ENCODE data around the gene CECR2.

The CECR2 gene

DNA sequence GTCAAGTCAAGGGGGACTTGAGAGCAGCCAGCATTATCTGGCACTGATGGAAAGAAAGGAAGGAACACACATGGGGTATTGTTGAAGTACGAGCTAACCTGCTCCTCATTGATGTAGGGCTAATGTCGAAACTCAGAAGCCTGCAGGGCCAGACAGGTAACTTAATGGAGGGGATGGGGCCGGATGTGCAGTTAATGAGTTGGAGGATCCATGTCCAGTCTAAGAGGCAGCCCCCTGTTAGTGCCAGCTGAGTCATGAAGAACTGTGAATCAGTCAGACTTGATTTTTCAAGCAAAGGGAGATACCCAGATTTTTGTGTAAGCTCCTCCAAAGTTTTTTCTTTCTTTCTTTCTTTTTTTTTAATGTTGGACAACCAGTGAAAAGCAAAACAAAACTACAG, 65.6 kb downstream of the CECR2 start:
- Histone ChIP-seq H3K36me3 (ENCODE audit: insufficient read depth, low read length) (no peaks in the 10 kb centered on the region), H3K27me3 (ENCODE audit: insufficient read depth, low read length) (no peaks in the 10 kb centered on the region), H3K9ac (ENCODE audit: low read depth, low read length) (no peak overlapping the region), H3K4me1 (ENCODE audit: insufficient read depth, low read length) (peaks cover 91% of the 10 kb centered on the region), H3K9me3 (ENCODE audit: insufficient read depth, low read depth, low read length) (no peaks in the 10 kb centered on the region), H3K27ac (ENCODE audit: low read depth, low read length) (no peak overlapping the region), H3K4me3 (ENCODE audit: low read length) (no peak overlapping the region)
- 62% methylated on average over 3 of the region's 3 CpGs for WGBS

DNA sequence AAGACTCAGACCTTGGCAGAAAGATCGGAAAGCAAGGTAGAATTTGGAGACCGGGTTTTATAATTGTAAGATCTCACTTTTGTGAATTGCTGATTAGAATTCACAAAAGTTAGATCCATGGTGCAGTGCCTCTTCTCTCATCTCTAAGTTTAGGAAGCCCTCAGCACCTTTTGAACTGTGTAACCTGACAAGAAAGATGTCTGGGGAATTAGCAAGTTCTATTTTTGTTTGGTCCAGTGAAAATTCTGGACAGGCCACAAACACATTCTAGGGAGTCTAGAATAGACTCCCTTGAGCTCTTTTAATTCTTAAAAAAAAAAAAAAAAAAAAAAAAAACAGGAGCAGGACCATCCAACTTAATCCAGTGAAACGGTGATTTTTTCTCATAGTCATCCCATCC, 66.1 kb downstream of the CECR2 start:
- H3K9me3 ChIP-seq (ENCODE audit: insufficient read depth, low read depth, low read length) = no peaks in the 10 kb centered on the region
- peaks cover 92% of the 10 kb centered on the region for H3K4me1 ChIP-seq (ENCODE audit: insufficient read depth, low read length)
- no peaks in the 10 kb centered on the region for H3K36me3 ChIP-seq (ENCODE audit: insufficient read depth, low read length)
- no peak overlapping the region for H3K4me3 ChIP-seq (ENCODE audit: low read length)
- H3K27ac ChIP-seq (ENCODE audit: low read depth, low read length) = no peak overlapping the region; the same call in 1 of the 2 replicates
- no peaks in the 10 kb centered on the region for H3K27me3 ChIP-seq (ENCODE audit: insufficient read depth, low read length)
- no peak overlapping the region for H3K9ac ChIP-seq (ENCODE audit: low read depth, low read length)
- WGBS = 83% methylated on average over 3 of the region's 3 CpGs

DNA sequence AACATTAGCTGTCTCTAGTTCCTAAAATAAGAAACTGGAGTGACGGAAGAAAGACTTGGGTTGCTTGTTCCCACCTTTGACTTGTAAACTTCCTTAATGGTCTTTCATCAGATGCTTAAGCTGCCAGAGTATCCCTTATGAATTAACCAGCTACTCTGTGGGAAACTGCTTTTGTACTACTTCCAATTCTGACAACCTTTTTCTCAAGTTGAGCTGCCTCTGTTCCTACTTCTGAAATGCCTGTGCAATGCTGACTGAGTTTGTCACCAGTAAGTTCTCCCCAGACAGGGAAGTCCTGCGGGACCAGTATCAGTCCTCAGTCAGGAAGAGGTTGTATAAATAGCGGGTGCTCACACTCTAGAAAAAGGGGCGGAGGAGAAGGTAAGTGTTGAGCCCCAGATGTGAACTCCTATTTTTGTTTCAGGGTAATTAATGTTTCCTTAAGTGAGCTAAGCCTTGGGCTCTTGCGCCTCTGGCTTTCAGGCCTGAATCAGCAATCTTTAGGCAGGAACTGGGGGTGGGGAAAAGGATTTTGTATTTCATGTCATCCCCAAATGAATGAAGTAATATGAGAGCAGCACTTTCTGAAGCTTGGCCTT, 67.2 kb downstream of the CECR2 start:
- peak overlapping the region; percentile 37; the same call in 1 of the 2 replicates for H3K9ac ChIP-seq (ENCODE audit: low read depth, low read length)
- H3K4me1 ChIP-seq (ENCODE audit: insufficient read depth, low read length) = peaks cover 85% of the 10 kb centered on the region
- peak overlapping the region; percentile 72 for H3K27ac ChIP-seq (ENCODE audit: low read depth, low read length)

DNA sequence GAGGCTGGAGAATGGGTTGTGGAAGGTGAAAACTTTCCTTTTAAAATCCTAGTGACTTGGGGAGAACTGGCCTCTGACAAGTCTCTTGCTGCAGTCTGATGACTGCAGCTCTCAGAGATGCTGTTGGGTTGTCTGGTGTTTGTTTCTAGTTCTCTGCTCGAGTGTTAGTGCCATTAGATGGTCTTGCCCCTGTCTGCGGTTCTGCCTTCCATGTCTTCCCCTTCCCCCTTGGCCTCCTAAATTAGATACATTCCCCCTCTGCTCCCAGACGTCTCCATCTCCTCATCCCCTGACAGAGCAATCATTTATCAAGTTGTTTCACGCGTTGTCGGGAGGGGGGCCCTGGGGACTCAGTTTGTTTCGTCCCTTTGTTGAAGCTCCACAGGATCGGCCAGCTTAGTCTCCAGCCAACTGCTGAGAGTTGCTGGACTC, 67.7 kb downstream of the CECR2 start:
- Histone ChIP-seq H3K4me3 (ENCODE audit: low read length) (peak overlapping the region; percentile 24), H3K36me3 (ENCODE audit: insufficient read depth, low read length) (0 out of 2 replicates have a peak, but pooled peaks cover 3% of the 10 kb centered on the region), H3K9me3 (ENCODE audit: insufficient read depth, low read depth, low read length) (no peaks in the 10 kb centered on the region), H3K4me1 (ENCODE audit: insufficient read depth, low read length) (peaks cover 85% of the 10 kb centered on the region), H3K27ac (ENCODE audit: low read depth, low read length) (peak overlapping the region; percentile 72), H3K27me3 (ENCODE audit: insufficient read depth, low read length) (no peaks in the 10 kb centered on the region), H3K9ac (ENCODE audit: low read depth, low read length) (peak overlapping the region; percentile 37; the same call in 1 of the 2 replicates)
- 6% methylated on average over 8 of the region's 8 CpGs for WGBS

More for the DNA sequence above, 67.2 kb downstream of the CECR2 start:
- WGBS = 28% methylated on average over 5 of the region's 5 CpGs
- Histone ChIP-seq H3K9me3 (ENCODE audit: insufficient read depth, low read depth, low read length) (no peaks in the 10 kb centered on the region), H3K4me3 (ENCODE audit: low read length) (peak overlapping the region; percentile 24), H3K27me3 (ENCODE audit: insufficient read depth, low read length) (no peaks in the 10 kb centered on the region), H3K36me3 (ENCODE audit: insufficient read depth, low read length) (no peaks in the 10 kb centered on the region)

DNA sequence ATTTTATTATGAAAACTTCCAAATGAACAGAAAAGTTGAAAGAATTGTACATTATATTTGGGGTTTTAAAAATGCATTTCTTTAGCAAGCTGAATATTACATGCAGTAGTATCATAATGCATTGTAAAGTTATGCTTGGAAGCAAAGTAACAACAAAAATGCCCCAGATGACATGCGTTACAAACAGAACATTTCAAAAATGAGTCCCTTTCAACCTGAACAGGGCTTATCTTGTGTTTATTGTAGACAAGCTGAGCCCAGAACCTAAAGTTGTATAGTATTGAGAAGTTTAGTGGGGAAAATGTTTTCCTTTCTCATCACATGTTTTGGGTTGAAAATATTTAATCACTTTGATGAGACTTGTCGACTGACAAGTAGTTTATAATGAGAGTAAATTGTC, 68.8 kb downstream of the CECR2 start:
- H3K4me1 ChIP-seq (ENCODE audit: insufficient read depth, low read length) = peaks cover 81% of the 10 kb centered on the region
- no peak overlapping the region for H3K9ac ChIP-seq (ENCODE audit: low read depth, low read length)
- no peaks in the 10 kb centered on the region for H3K9me3 ChIP-seq (ENCODE audit: insufficient read depth, low read depth, low read length)
- 0 out of 2 replicates have a peak, but pooled peaks cover 5% of the 10 kb centered on the region for H3K36me3 ChIP-seq (ENCODE audit: insufficient read depth, low read length)
- H3K27ac ChIP-seq (ENCODE audit: low read depth, low read length) = peak overlapping the region; percentile 24; the same call in 1 of the 2 replicates
- H3K27me3 ChIP-seq (ENCODE audit: insufficient read depth, low read length) = no peaks in the 10 kb centered on the region
- WGBS = 85% methylated on average over 2 of the region's 2 CpGs
- no peak overlapping the region for H3K4me3 ChIP-seq (ENCODE audit: low read length)

DNA sequence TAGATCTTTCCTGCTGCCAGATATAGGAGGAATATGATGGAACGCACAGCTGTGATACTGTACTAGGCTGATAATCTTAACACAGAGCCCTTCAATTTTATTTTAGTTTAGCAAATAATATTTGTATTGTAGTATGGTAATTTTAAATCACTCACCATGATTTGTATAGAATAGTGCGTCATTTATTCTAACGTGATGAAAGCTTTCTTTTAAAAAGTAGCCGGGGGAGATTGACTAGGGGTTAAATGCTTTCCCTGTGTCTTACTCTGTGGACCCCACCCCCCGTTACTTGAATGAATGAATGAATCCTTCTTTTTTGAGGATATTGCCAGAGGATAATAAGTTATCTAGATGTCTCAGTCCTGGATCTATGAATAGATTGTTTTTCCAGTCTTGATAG, 72.1 kb downstream of the CECR2 start:
- Histone ChIP-seq H3K4me1 (ENCODE audit: insufficient read depth, low read length) (peaks cover 62% of the 10 kb centered on the region), H3K36me3 (ENCODE audit: insufficient read depth, low read length) (0 out of 2 replicates have a peak, but pooled peaks cover 5% of the 10 kb centered on the region), H3K27ac (ENCODE audit: low read depth, low read length) (no peak overlapping the region), H3K27me3 (ENCODE audit: insufficient read depth, low read length) (no peaks in the 10 kb centered on the region), H3K9me3 (ENCODE audit: insufficient read depth, low read depth, low read length) (no peaks in the 10 kb centered on the region), H3K4me3 (ENCODE audit: low read length) (no peak overlapping the region), H3K9ac (ENCODE audit: low read depth, low read length) (no peak overlapping the region)
- 93% methylated on average over 4 of the region's 5 CpGs for WGBS

DNA sequence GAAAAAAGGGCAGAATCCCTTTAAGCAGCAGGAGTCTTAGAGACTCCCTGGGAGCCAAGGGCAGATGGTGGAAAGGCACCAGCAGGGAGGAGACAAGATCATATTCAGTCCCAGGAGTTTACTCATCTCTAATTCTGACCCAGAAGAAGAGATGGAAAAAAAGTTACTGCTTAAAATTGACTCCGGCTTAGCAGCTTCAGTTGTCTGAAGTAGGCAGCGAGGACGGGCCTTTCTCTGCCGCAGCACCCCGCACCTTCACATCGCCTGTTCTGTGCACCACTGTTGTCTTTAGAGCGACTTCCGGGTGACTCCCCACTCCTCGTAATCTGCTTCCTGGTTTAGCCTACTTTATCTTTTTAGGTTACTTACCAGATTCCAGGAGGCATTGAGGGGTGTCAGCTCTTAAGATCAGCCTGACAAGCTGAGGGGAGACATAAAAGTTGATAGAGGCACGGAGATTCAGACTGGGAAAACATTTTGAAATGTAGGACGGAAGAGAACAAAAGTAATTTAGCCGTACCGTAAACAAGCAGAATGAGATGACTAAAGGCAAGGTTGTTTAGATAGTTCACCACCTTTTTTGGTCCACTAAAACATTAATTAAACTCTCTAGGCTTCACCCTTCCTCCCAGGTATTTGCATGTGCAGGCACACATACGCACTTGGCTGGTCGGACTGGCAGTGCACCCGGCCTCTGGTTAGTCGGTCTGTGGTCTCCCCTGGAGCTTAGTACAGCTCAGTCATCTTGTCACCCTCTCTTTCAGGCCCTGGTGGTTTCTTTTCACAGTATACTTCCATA, 74.3 kb downstream of the CECR2 start:
- H3K9me3 ChIP-seq (ENCODE audit: insufficient read depth, low read depth, low read length) = no peaks in the 10 kb centered on the region
- no peak overlapping the region for H3K4me3 ChIP-seq (ENCODE audit: low read length)
- peaks cover 46% of the 10 kb centered on the region for H3K4me1 ChIP-seq (ENCODE audit: insufficient read depth, low read length)
- H3K27ac ChIP-seq (ENCODE audit: low read depth, low read length) = peak overlapping the region; percentile 48
- H3K36me3 ChIP-seq (ENCODE audit: insufficient read depth, low read length) = 0 out of 2 replicates have a peak, but pooled peaks cover 5% of the 10 kb centered on the region
- no peak overlapping the region for H3K9ac ChIP-seq (ENCODE audit: low read depth, low read length)
- no peaks in the 10 kb centered on the region for H3K27me3 ChIP-seq (ENCODE audit: insufficient read depth, low read length)
- WGBS = 87% methylated on average over 17 of the region's 17 CpGs

DNA sequence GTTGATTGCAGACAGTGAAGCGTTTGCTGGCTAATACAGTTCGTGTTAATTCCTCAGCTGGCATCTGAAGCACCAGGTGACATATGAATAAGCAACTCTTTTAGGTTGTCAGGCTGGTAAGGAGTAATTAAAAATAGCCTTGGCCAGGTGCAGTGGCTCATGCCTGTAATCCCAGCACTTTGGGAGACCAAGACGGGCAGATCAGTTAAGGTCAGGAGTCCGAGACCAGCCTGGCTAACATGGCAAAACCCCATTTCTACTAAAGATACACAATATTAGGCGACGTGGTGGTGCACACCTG, 74.9 kb downstream of the CECR2 start:
- H3K9ac ChIP-seq (ENCODE audit: low read depth, low read length) = no peak overlapping the region
- H3K4me3 ChIP-seq (ENCODE audit: low read length) = no peak overlapping the region
- peaks cover 42% of the 10 kb centered on the region for H3K4me1 ChIP-seq (ENCODE audit: insufficient read depth, low read length)
- 0 out of 2 replicates have a peak, but pooled peaks cover 5% of the 10 kb centered on the region for H3K36me3 ChIP-seq (ENCODE audit: insufficient read depth, low read length)
- no peaks in the 10 kb centered on the region for H3K9me3 ChIP-seq (ENCODE audit: insufficient read depth, low read depth, low read length)
- no peaks in the 10 kb centered on the region for H3K27me3 ChIP-seq (ENCODE audit: insufficient read depth, low read length)
- peak overlapping the region; percentile 48; the same call in 1 of the 2 replicates for H3K27ac ChIP-seq (ENCODE audit: low read depth, low read length)
- WGBS = 94% methylated on average over 6 of the region's 6 CpGs

DNA sequence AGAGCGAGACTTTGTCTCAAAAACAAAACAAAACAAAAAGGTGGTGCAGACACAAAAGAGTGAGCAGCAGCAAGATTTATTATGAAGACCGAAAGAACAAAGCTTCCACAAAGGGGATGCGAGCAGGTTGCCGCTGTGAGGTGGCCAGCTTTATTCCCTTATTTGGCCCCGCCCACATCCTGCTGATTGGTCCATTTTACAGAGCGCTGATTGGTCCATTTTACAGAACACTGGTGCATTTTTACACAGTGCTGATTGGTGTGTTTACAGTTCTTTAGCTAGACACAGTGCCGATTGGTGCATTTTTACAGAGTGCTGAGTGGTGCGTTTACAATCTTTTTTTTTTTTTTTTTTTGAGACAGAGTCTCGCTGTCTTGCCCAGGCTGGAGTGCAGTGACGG, 77.4 kb downstream of the CECR2 start:
- Histone ChIP-seq H3K4me1 (ENCODE audit: insufficient read depth, low read length) (peaks cover 40% of the 10 kb centered on the region), H3K27ac (ENCODE audit: low read depth, low read length) (no peak overlapping the region), H3K36me3 (ENCODE audit: insufficient read depth, low read length) (peaks cover 16% of the 10 kb centered on the region), H3K4me3 (ENCODE audit: low read length) (no peak overlapping the region), H3K9ac (ENCODE audit: low read depth, low read length) (no peak overlapping the region), H3K27me3 (ENCODE audit: insufficient read depth, low read length) (no peaks in the 10 kb centered on the region), H3K9me3 (ENCODE audit: insufficient read depth, low read depth, low read length) (no peaks in the 10 kb centered on the region)
- 94% methylated on average over 10 of the region's 10 CpGs for WGBS

DNA sequence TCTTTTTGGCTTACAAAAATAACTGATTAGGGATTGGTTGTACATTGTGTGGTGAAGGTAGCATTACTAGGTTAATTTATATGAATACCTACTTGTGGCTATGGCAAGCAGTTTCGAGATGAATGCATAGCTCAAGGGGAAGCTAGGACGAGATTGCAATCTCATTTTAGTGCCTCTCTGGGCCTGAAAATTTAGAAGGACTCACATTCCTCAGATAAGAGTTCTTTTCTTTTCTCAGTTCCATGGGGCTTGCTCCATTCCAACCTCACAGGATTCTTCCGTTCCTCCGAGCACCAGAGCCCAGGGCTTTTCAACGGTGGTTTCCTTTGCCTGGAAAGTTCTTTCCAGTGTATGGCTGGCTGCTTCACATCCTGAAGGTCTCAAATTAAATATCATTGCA, 82.1 kb downstream of the CECR2 start:
- Histone ChIP-seq H3K4me1 (ENCODE audit: insufficient read depth, low read length) (peaks cover 23% of the 10 kb centered on the region), H3K9me3 (ENCODE audit: insufficient read depth, low read depth, low read length) (peaks cover 3% of the 10 kb centered on the region; the same call in 1 of the 2 replicates), H3K27ac (ENCODE audit: low read depth, low read length) (peak overlapping the region; percentile 48; the same call in 1 of the 2 replicates), H3K27me3 (ENCODE audit: insufficient read depth, low read length) (no peaks in the 10 kb centered on the region), H3K36me3 (ENCODE audit: insufficient read depth, low read length) (peaks cover 15% of the 10 kb centered on the region), H3K9ac (ENCODE audit: low read depth, low read length) (no peak overlapping the region), H3K4me3 (ENCODE audit: low read length) (no peak overlapping the region)
- WGBS = 84% methylated on average over 5 of the region's 5 CpGs

DNA sequence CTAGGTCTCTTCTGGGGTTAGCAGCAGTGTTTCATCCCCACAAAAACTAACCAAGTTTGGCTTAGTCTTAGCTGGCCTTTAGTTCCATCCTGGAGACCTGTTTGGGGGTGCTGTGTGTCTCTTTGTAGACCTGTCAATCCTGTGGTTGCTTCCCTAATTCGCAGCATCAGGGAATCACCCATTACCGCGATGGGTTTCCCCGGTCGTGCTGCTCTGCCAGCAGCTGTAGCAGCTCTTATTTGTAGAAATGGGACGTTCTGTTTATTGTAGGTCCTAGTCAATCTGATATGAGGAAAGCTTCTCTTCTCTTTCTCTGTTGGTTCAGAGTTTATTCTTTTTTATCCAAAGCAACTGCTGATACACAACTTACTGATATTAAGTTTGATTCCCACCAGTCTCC, 91.6 kb downstream of the CECR2 start:
- Histone ChIP-seq H3K9me3 (ENCODE audit: insufficient read depth, low read depth, low read length) (no peaks in the 10 kb centered on the region), H3K27ac (ENCODE audit: low read depth, low read length) (no peak overlapping the region), H3K27me3 (ENCODE audit: insufficient read depth, low read length) (no peaks in the 10 kb centered on the region), H3K9ac (ENCODE audit: low read depth, low read length) (no peak overlapping the region), H3K4me3 (ENCODE audit: low read length) (no peak overlapping the region), H3K4me1 (ENCODE audit: insufficient read depth, low read length) (peaks cover 53% of the 10 kb centered on the region), H3K36me3 (ENCODE audit: insufficient read depth, low read length) (no peaks in the 10 kb centered on the region)
- WGBS = 92% methylated on average over 5 of the region's 6 CpGs
